Stimulated activated CD8-positive, alpha-beta memory T cell treated with anti-CD3 and anti-CD28 coated beads, Interleukin-12 subunit alpha, Interleukin-12 subunit beta, amount 100 ng/mL, for 24 hours (primary cell): ENCODE data around the gene KLHL13.
A peak's percentile ranks its signal among the peaks of the same experiment; 100 is the strongest.
"Not testable (repeated sequence)": the region's sequence is repeated elsewhere in the genome, so short reads cannot be mapped to it uniquely, and the experiment has no call there.

ENCODE experiments used
- DNase-seq: peaks from one replicate; pipeline ENCODE4 v3.0.0-alpha.2; 2020; ENCODE audit errors: extremely low read depth

Gene KLHL13, protein sequence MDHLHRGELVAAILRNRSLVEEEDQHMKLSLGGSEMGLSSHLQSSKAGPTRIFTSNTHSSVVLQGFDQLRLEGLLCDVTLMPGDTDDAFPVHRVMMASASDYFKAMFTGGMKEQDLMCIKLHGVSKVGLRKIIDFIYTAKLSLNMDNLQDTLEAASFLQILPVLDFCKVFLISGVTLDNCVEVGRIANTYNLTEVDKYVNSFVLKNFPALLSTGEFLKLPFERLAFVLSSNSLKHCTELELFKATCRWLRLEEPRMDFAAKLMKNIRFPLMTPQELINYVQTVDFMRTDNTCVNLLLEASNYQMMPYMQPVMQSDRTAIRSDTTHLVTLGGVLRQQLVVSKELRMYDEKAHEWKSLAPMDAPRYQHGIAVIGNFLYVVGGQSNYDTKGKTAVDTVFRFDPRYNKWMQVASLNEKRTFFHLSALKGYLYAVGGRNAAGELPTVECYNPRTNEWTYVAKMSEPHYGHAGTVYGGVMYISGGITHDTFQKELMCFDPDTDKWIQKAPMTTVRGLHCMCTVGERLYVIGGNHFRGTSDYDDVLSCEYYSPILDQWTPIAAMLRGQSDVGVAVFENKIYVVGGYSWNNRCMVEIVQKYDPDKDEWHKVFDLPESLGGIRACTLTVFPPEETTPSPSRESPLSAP

DNA sequence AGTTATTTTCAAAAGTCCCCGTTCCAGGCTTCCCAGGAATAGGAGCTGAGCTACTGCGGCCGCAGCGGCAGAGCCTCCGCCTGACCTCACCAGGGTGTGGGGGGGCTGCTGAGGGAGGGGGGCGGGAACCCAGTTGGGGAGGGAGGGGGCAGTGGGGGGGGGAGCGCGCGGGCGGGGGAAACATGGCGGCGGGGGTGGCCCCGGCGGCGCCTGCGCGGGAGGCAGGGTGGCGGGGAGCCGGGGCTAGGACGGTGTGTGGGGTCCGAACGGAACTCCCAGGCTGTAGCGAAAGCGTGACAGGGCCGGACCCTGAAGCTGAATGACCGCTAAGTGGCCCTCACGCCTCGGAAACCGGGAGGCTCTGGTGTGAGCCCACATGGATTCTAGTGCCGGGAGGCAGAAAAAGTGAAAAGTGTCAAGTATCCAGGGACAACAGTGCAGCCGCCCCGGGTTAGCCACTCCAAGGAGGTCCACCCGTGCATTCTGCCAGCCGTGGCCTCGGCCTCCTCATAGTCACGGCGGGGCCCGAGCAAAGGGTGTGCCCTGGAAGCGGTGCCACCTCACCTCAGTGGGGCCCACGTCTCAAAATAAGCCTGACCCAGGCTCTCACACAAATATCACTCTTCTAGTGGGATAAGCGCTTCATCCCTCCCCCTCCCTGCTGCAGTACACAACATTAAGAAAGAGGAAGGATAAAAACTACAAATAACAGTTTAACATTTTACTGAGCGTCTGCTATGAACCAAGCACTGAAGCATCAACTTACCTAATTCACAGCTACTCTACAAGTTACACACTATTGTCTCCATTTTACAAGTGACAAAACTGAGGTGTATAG lies at the start of gene KLHL13:
KLHL13 (minus strand) TSS at position 98 of the 838 bp plus-strand sequence. CDS start 88,337 bp downstream, outside the sequence.
- DNase-seq, result peak; percentile 1

DNA sequence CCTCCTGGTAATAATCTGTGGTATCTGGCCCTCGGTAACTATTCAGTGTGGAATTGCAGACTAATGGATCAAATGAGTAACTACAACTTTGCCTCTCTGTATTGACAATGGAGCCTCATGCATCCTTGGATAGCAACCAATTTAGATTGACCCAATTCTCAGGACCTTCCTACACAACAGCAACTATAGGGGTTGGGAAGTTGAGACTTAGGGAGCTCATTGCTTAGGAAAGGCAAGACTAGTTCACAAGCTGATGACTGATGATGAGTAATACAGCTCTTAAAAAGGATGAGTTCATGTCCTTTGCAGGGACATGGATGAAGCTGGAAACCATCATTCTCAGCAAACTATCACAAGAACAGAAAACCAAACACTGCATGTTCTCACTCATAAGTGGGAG lies 47.5 kb upstream of the KLHL13 start:
- no peak for DNase-seq

DNA sequence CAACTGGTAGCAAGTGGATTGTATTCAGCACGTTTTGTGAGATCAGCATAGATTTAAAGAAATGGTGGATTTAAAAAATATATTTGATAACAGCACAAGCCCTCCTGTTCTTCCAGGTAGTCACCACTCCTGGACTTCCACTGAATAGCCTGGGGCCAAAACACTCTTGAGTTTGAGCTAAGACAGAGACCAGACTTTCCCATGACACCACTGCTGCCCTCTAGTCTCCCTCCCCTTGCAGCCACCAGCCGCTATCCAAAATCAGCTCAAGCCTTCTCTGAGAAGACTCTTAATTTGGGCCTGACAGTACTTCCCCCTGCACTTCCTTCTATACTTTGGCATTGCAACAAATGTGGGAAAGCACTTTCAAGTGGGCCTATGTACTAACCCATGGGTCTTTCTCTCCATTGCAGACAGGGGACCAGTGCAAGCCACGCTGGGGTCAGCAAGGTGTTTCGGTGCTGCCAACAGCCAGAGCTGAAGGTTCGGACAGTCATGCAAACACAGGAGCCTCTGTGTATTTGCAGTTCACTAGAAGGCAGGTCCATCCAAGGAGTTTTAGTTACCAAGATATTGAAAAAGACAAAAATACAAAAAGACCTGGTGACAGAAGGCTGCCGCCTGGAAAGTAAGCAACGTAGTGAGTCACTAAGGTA lies 40.5 kb upstream of the KLHL13 start:
- no peak for DNase-seq

DNA sequence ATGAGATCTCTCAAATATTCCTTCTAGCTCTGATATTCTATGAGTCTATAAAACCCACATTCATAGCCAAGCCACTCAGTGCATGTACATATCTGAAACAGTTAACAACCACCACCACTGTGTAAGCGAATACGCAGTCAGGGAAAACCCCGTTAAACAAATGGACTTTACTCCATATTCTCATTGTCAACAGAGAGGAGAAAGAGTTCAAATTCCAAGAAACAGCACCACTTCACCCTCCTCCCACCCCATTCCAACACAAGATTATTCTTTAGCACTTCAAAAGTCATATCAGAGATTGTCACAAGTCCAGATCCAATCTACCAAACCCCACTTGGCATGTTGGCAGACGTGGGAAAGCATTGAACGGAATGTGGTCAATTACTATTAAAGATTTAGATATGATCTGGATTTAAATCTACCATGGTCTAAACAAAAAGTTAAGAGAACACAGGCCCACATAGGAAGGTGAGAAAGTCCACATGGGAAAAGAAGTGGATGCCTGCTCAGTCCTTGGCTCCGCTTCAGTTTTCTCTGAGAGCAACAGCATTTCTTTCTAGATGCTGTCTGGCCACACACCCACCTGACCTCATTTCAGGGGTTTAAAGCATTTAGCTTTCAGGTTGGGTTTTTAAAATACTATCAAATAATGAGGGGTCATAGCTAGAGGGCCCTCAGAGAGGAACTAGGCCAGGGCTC lies 39.8 kb upstream of the KLHL13 start:
- DNase-seq, result no peak

DNA sequence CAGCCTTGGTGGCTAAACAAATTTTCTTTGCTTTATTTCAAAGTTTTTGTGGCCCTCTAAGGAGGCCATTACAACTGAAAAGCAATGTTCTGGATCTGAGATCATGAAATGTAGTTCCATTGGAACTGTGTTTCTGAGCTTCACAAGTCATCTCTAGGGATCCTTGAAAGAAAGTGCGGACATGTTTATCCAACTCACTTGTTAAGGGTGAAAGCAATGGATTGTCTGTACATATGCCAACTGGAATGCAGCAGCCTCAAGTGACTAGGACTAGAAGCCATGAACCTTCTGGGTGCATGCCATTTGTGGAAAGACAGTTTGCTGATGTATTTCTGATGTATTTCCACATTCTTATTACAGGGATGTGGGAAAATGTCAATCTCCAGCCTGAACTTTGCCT lies 36.7 kb upstream of the KLHL13 start:
- DNase-seq, result no peak

DNA sequence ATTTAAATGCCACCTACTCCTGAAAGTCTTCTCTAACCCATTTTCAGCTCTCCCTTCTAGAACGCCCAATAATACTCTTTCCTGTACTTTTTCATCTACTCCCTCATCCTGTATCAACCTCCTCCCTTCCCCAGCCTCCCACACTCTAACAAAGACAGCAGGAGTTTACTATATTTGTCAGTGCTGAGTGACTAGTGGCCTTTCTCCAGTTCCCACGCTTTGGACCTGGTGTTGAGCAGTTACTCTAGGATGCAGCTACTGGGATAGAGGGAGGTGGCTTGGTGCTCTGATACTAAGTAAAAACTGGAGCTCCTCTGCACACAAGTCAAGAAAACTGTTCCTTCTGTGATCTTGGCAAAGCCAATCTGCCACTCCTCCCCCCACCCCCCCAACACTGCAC lies 36.1 kb upstream of the KLHL13 start:
- DNase-seq, result no peak

DNA sequence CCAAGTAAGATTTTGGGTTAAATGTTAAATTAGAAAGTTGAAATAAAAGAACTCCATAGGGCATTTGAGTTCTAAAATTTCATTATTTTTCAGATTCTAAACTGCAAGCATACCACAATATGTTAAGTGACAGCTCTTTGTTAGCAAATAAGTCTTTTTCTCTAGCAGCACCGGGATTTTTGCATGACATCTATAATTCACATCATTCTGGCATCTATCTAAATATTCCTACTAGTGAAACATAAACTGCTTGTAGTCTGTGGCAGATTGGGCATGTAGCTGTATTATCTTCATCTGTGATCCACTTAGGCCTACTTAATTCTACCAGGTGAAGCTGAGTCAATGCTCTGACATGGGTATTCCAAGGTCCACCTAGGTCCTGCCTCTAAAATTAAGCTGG lies 32.1 kb upstream of the KLHL13 start:
- no peak for DNase-seq

DNA sequence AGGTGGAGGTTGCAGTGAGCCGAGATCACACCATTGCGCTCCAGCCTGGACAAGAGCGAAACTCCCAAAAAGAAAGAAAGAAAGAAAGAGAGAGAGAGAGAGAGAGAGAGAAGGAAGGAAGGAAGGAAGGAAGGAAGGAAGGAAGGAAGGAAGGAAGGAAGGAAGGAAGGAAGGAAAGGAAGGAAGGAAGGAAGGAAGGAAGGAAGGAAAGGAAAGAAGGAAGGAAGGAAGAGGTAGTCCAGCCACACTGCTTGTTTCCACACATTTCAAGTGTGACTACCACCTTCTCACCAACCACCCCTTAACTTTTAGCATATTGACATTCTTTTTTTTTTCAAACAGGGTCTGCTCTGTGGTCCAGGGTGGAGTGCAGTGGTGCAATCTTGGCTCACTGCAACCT lies 31.2 kb upstream of the KLHL13 start:
- not testable (repeated sequence) for DNase-seq

DNA sequence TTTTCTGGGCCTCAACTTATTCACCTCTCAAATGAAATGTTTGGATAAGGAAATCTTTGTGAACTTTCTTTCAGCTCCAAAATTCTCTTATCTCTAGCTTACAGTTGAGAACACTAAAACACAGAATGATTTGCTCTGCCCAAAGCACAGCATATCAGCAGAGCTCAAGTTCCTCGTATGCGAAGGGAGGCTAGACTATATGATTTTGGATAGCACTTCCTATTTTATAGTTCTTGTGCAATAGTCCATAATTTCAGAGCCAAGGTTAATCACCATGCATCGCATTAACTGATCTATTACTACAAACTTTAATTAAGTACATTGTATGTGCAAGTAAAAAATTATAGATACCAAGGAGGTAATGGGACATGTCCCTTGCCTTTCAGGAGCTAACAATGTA lies 27.0 kb upstream of the KLHL13 start:
- no peak for DNase-seq

DNA sequence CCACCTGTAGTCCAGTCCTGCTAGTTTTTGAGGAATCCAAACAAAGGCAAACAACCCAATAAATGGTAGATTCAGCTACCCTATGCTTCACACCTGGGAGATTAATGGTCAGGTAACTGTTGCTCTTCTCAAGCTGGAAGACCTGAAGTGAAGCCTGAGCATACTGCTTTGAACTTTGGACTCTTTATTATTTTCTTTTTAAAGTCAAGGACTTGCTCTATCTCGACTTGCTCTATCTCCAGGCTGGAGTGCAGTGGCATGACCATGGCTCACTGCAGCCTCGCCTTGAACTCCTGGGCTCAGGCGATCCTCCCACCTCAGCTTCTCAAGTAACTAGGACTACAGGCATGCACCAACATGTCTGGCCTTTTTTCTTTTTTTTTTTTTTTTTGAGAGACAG lies 14.7 kb upstream of the KLHL13 start:
- DNase-seq, result no peak

DNA sequence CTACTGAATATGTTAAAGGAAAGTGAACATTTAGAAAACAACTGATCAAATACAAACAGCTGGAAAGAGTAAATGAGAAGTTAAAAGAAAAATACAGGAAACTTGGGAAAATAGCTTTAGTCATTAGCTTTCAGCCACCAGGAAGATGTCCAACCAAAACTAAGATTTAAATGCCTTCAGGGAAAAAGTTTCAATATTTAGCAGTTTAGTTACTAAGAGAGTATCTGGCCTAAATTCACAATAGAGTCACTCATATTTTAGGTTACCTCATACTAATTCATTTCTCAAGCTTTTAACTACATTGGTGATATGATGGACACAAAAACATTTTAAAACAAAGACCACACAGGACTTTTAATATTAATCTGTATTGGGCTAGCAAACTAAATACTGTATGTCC lies 13.1 kb upstream of the KLHL13 start:
- DNase-seq, result no peak

DNA sequence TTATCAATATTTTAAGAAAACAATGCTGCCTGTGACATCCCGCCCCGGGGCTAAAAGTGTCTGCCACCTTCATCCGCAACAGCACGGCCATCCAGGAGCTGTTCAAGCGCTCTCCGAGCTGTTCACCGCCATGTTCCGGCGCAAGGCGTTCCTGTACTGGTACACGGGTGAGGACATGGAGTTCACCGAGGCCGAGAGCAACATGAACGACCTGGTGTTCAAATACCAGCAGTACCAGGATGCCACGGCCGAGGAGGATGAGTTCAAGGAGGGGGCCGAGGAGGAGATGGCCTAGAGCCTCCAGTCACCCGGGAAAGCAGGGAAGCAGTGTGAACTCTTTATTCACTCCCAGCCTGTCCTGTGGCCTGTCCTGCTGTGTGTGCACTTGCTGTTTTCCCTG lies 12.1 kb upstream of the KLHL13 start:
- DNase-seq, result no peak

DNA sequence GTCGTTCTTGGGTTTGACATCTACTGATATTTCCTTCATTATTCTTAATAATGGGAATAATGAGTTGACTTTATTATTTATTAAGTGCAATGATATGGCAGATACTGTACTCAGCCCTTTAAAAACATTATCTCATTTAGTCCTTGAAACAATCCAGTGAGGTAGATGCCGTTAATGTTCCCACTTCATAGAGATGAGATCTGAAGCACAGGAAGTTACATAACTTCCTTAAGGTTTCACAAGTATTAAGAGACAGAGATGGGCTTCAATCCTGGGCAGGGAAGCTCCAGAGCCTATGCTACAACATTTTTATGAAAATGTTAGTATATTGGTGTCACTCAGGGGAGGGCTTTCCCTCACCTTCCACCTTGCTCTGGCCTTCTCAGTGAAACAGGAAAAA lies 9.7 kb upstream of the KLHL13 start:
- DNase-seq, result no peak

DNA sequence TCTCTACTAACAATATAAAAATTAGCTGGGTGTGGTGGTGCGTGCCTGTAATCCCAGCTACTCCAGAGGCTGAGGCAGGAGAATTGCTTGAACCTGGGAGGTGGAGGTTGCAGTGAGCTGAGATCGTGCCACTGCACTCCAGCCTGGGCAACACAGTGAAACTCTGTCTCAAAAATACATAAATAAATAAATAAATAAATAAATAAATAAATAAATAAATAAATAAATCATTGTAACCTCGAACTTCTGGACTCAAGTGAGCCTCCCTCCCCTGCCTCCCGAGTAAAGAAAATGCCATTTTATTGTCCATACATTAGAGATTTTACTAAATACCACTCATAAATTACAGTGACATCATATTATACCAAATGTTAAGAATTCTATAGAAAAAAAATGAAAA lies 7.6 kb upstream of the KLHL13 start:
- DNase-seq, result not testable (repeated sequence)

DNA sequence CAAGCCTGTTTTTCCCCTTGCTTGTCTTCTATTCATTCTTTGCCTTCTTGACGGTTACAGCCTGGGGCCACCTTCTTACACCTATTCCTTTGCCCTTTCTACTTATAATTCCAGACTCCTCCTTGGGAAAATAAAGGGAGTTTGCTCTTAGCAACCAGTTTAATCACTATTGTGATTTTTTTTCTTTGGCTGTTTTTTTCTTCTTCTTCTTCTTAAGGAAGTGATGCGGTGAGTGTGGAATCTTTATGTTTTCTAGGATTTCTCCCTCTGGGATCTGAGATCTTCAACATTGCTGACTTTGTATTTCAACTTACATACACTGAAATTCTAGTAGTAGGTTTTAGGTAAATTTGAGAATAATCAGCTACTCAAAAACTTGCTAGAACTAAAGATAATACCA lies 1.1 kb upstream of the KLHL13 start:
- no peak for DNase-seq

DNA sequence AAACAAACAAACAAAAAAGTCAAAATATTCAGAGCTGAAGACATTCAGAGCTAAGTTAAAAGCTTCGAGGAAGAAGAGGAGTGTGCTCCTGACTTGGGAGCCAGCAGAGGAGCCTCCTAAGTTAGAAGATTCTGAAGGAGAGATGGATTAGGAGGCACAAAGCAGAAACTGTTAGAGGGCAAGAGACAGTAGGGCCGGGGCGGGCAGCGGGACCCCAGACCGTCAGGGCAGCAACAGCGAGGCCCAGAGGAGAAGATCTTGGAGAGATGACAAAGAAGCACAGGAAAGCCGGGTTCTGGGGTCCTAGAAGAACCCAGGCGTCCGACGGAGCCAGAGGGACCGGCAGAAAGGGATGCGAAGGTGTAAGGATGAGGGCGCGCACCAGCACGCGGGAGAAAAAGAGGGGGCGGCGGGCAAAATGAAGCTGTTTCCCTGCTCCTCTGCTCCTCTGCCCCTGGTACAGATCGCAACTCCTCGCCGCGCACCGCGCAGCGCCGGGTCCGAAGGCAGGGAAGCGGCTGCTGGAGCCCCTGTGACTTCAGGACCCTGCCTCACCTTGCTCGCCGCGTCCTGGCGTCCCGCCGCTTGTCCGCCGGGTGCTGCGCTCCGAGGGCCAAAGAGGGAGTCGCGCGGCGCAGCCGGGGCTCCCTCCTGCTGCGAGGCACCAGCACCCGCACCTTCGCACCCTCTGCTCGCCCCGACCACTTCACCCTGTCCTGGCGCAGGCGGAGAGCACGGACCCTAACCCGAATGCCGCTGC lies 477 bp downstream of the KLHL13 start:
- DNase-seq, result no peak

DNA sequence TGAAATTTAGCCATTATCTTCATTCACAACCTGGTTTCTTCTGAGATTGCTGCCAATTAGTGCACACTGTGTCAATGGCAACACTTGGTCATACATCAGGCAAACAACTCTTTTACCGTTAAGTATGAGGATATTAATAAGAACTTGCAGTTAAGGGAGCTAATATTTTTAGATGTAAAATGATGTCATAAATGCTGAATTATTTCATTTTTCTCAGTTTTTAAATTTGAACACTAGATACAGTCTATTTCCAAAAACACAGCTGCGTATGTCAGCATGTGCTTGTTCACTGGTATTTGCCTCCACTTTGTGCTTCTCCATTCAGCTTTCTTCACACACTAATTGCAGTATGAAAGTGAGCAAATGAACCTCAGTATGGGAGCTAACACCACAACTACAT lies 1.6 kb downstream of the KLHL13 start:
- no peak for DNase-seq

DNA sequence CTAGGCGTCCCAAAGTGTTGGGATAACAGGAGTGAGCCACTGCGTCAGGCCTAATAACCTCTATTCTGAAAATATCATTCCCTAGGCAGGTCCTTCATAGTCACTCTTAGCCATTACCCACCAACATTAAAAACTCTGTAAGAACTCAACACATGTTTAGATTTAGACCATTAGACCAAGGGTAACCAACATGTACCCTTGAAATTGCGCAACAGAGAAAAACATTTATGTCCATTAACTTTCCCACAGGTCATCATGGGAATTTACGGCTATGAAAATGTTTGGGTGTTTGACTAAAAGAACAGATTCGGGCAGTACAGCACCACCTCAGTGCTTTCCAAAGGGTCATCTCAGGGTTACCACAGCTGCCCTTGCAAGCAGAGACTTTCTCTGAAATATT lies 7.5 kb downstream of the KLHL13 start:
- DNase-seq, result no peak

DNA sequence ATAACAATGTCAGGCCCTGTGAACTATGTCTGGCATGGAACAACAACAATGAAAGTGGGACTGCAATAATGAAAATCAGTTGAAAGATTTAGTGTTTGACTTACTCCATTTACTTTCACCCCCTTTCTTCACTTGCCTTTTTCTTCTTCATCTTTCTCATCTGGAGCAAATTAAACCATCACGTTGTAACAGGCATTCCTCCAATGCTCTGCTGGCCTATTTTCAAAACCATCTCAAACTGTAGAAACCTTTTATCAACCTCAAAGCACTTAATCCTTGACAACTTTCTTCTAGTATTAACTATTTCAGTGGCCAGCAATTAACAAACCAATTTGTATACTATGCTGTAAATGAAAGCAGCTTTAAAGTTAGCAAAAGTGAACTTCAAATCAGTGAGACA lies 8.3 kb downstream of the KLHL13 start:
- no peak for DNase-seq

DNA sequence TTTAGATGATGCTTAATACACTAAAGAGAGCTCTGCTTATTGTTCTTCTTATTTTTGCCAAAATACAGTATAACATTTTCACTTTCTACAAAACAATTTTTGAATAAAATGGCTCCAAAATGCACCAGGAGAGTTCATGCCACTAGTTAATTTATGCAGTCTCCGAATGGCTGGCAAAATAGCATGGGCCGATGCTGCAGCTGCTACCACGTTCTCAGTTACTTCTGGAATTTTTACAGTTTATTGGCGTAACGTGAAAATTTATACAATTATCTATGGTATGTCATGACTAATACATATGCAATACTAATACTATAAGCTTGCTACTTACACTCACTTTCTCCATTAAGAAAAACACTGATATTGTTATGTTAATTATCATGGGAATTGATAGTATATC lies 16.5 kb downstream of the KLHL13 start:
- DNase-seq, result no peak

DNA sequence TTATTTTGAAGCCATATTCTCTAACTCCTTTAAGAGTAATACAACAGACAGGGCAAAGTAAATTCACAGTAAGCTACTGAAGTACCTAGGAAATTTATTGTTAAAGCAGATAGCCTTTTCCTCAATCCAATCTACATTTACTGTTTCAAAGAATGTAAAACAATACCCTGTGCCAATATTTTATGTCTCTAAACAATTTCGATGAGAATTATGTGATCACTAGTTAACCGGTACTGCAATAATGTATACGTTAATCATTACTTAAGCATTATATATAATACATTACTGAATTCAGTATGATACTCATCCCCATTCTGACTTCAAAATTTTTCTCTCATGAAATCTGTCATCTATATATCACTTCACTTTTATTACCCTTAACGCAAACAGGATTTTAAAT lies 28.5 kb downstream of the KLHL13 start:
- no peak for DNase-seq
